Measurements from ENCODE around the gene BORA.
"Not testable (repeated sequence)": the region's sequence is repeated elsewhere in the genome, so short reads cannot be mapped to it uniquely, and the experiment has no call there.

Gene BORA

GRCh38 chr13:72774019-72774418, 46.3 kb downstream of the BORA start:
- DNase-seq: no peak

DNA sequence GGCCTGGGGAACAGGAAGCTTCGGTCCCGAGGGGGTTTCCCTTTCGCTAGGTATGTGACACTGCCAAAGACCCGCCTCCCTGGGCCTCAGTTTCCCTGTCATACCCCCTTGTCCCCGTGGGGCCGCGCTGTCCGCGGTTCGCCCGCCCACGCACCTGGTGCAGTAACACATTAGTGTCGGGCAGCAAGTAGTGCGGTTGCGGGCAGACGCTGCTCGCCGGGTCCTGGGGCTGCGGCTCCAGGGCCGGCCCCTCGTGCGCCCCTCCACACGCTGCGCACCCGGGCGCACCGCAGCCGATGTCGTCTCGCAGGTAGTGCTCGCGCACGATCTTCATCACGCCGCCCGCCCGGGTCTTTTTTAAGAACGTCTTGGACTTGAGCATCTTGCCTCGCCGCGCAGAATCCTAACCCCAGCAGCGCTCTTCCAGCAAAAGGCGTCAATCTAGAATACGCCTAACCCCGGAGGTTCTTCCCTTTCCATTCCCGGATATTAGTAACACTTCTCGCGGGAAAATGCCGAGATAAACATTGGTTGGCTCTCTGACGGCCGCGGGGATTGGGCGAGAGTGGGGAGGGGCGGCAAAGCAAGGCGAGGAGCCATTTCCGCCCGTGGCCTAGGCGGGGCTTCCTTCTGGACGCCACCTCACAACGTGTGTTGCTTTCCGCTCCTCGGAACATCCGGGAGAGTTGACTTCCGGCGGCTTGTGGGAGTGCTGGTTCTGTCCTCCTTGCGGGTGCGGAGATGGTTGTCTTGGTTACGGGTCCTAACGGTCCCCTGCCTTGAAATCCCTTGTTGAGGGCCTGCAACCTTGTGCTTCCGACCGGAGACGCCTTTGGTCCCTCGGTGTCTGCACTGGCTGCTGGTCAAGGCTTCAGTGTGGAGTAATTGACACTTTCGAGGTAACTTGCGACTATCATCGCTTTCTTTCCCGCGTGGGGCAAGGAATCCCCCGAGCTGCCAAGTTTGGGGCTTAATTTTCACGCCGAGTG, 54.0 kb downstream of the BORA start, which contains the start of the genes DIS3 and PIBF1:
Gene DIS3 (minus strand): TSS at position 450 of the 989 bp plus-strand sequence. CDS start 68 bp downstream, at position 382.
Gene PIBF1 (plus strand): TSS at position 683 of the 989 bp plus-strand sequence. CDS start 1,337 bp downstream, outside the sequence.
- peak; percentile 90 for DNase-seq

DNA sequence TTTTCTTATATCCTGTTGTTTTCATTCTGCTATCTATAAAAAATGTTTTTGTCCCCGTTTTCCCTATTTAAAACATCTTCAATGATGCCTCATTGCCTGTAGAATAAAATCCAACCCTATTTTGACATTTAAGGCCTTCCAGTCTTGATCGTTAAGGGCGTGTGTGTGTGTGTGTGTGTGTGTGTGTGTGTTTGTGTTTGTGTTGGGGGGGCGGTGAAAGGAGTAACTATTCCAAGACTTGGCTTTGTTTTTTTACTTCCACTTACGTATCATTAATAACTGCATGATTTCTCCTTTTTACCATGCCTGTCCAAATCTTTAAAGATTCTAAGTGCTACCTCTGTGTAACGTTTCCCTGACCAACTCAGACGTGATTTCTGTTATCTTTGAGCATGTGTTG, 55.0 kb downstream of the BORA start:
- DNase-seq: no peak

DNA sequence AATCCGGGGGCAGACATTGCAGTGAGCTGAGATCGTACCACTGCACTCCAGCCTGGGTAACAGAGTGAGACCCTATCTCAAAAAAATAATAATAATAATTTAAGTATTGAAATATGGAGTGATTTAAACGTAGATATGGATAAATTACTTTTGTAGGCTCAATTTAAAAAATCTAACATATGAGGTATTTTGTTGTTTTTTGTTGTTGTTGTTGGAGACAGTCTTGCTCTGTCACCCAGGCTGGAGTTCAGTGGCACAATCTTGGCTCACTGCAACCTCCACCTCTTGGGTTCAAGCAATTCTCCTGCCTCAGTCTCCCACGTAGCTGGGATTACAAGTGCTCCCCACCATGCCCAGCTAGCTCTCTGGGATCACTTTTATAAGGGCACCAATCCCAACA, 57.0 kb downstream of the BORA start:
- DNase-seq: not testable (repeated sequence)

DNA sequence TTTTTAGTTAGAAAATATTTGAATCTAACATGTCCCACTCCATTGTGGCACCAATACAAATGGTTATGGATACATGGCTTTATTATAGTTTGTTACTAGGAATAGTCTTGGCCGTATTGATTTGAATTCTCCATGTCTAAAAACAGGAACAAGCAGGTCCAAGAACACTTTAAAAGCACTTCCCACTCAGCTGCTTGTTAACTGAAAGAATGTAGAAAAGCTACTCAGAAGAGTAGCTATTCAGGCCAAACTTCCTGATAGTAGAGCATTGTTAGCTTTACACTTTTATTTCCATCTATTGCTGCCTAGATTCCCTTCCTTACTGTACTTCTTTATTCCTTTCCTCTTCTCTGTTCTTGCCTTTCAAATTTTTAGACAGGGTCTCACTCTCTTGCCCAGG, 61.1 kb downstream of the BORA start:
- DNase-seq: no peak

GRCh38 chr13:72792640-72793039, 64.9 kb downstream of the BORA start:
- no peak for DNase-seq

DNA sequence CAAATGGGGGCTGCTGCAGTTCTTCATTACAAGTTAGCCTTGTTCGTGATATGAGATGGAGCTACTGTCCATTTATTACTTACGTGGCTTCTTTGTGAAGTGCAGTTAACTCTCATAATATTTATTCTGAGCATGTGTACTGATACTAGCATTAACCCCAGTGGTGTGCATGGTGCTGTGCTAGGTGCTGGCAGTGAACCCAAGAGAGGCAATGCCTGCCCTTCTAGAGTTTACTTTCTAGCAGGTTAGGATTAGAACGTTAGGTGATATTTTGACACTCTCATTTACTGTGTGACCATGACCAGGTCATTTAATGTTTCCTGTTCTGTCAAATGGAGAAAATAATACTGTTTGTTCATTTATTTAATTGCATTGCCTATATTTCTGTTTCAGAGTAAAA, 71.1 kb downstream of the BORA start:
- DNase-seq: no peak

DNA sequence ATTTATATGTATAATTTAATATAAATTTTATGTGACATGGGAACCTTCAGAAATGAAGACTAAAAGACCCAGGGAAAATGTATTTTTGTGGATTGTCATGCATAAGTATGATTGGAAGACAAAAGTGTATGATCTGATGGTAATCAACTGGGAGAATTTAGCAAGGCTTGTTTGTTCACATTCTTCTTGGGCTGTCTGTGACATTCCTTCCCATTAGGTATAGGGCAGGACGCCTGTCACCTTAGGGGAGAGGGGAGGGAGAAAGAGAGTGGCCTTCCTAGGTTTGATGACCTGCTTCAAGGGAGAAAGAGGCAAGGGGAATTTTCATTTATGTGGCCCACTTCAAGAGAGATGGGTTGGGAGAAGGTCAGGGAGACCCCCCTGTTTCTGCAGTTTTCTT, 76.6 kb downstream of the BORA start:
- DNase-seq: no peak
